K562 (cell line): ENCODE measurements around the gene GPS2. TPM values are rescaled to one million over a fixed set of nuclear protein-coding genes. Genes with fewer than 3 reads are reported as not detected.

Experiments used
- ARID3B ChIP-seq: fragments of 250-450 bp; sonication (Bioruptor Pico); IDR thresholded peaks from 2 replicates; pipeline ENCODE4 v1.4.0; 2020; ENCODE audit warnings: borderline replicate concordance
- BACH1 ChIP-seq: fragments of 200-800 bp; sonication (Bioruptor generic); IDR thresholded peaks from 2 replicates; pipeline ENCODE4 v1.6.1; 2016; ENCODE audit warnings: missing genetic modification characterization, missing compliant biosample characterization
- CREM ChIP-seq: IDR thresholded peaks from 2 replicates; pipeline ENCODE4 v1.6.1; 2014; ENCODE audit warnings: antibody characterized with exemption, low read depth
- ELK3 ChIP-seq: fragments of 450-650 bp; formaldehyde crosslinking; IDR thresholded peaks from 2 replicates; pipeline ENCODE4 v1.4.0; 2020; ENCODE audit warnings: mild to moderate bottlenecking
- FIP1L1 ChIP-seq: fragments of 200-400 bp; formaldehyde crosslinking; IDR thresholded peaks from 2 replicates; pipeline ENCODE4 v1.6.1; 2018; ENCODE audit warnings: mild to moderate bottlenecking, low read depth, low read length; ENCODE audit not compliant: poor library complexity, severe bottlenecking
- FOSL1 ChIP-seq: fragments of 200-800 bp; sonication (Bioruptor generic); conservative IDR thresholded peaks from 2 replicates; pipeline ENCODE4 v1.6.1; 2016; ENCODE audit warnings: missing genetic modification characterization, missing compliant biosample characterization
- GTF2F1 ChIP-seq: IDR thresholded peaks from 2 replicates; pipeline ENCODE4 v1.6.1; 2011; ENCODE audit warnings: low read depth, low read length, improper control_type of control experiment
- IRF1 ChIP-seq: sonication (generic); formaldehyde crosslinking; IDR thresholded peaks from 2 replicates; pipeline ENCODE4 v1.8.0; 2022; ENCODE audit warnings: missing genetic modification reagents, mild to moderate bottlenecking, borderline replicate concordance
- MCM3 ChIP-seq: fragments of 450-650 bp; IDR thresholded peaks from 2 replicates; pipeline ENCODE4 v1.6.1; 2016
- MCM5 ChIP-seq: fragments of 450-650 bp; IDR thresholded peaks from 2 replicates; pipeline ENCODE4 v1.6.1; 2016; ENCODE audit warnings: low read depth
- MECOM ChIP-seq: fragments of 250-450 bp; sonication (Bioruptor Pico); IDR thresholded peaks from 2 replicates; pipeline ENCODE4 v1.8.0; 2022; ENCODE audit warnings: inconsistent platforms
- RFX5 ChIP-seq: IDR thresholded peaks from 2 replicates; pipeline ENCODE4 v1.6.1; 2011; ENCODE audit warnings: low read depth, mild to moderate bottlenecking, improper control_type of control experiment, low read length
- SP1 ChIP-seq: sonication (generic); formaldehyde crosslinking; IDR thresholded peaks from 2 replicates; pipeline ENCODE4 v1.8.1; 2022; ENCODE audit warnings: mild to moderate bottlenecking, missing genetic modification reagents
- TSHZ1 ChIP-seq: fragments of 250-450 bp; sonication (Bioruptor Pico); IDR thresholded peaks from 2 replicates; pipeline ENCODE4 v1.4.0; 2020; ENCODE audit warnings: mild to moderate bottlenecking, moderate library complexity
- ZBTB2 ChIP-seq: fragments of 450-650 bp; IDR thresholded peaks from 2 replicates; pipeline ENCODE4 v1.6.1; 2016; ENCODE audit warnings: antibody characterized with exemption
- ZNF274 ChIP-seq: IDR thresholded peaks from 2 replicates; pipeline ENCODE4 v1.6.1; 2011; ENCODE audit warnings: low read depth, mild to moderate bottlenecking, low read length, moderate library complexity, borderline replicate concordance
- ZNF280A ChIP-seq: fragments of 450-650 bp; IDR thresholded peaks from 2 replicates; pipeline ENCODE4 v1.6.1; 2018; ENCODE audit warnings: mild to moderate bottlenecking, low read depth; ENCODE audit not compliant: partially characterized antibody
- ZNF3 ChIP-seq: fragments of 250-450 bp; sonication (Bioruptor Pico); IDR thresholded peaks from 2 replicates; pipeline ENCODE4 v1.5.0; 2021; ENCODE audit warnings: mild to moderate bottlenecking, moderate library complexity
- polyA plus RNA-seq, 8 experiments: library from polyadenylated mRNA; depleted of rRNA in 4 of 8; stranded (reverse) in 5 of 8; unstranded in 3 of 8; fragments of >200 nt; fragmentation: Nextera tagmentation in 2 of 8; fragmentation: Illumina TruSeq in 1 of 8; extraction: Ambion mirVana in 2 of 8; extraction: Trizol in 1 of 8; gene quantifications; 2 replicates each; pipeline versions ENCODE4 v1.2.1 to v1.2.3, GENCODE V29; 2011 to 2014; ENCODE audit warnings: inconsistent platforms in 1 of 8, missing spikeins in 1 of 8
- total RNA-seq, 7 experiments: library from RNA; depleted of rRNA in 6 of 7; stranded (reverse); fragments of >200 nt in 6 of 7; fragmentation: Illumina TruSeq in 2 of 7; extraction: Trizol in 2 of 7; gene quantifications; 2 replicates each; pipeline versions ENCODE4 v1.2.1 to v1.2.3, GENCODE V29; 2011 to 2021; ENCODE audit warnings: low replicate concordance in 1 of 7

Gene GPS2
- total and polyA plus RNA-seq, 9 of the 15 experiments (the other 6 are each of a cell fraction or from before 2014, with no cell fraction given) = 18.3 to 75.7 (median 37.0) TPM

- no peak for TF ChIP-seq ZNF280A
- TF ChIP-seq MCM3 = no peak
- no peak for TF ChIP-seq RFX5
- no peak for TF ChIP-seq MCM5
- no peak for TF ChIP-seq FIP1L1
- no peak for TF ChIP-seq TSHZ1
- TF ChIP-seq FOSL1 = no peak
- peak; percentile 61 for TF ChIP-seq SP1 (CRISPR knock-in tag)
- TF ChIP-seq IRF1 (CRISPR knock-in tag) = no peak
- TF ChIP-seq ARID3B = no peak
- peak; percentile 99 for TF ChIP-seq ZBTB2
- no peak for TF ChIP-seq ZNF274
- no peak for TF ChIP-seq ZNF3
- peak; percentile 85 for TF ChIP-seq CREM
- TF ChIP-seq GTF2F1 = 0 out of 2 replicates have a peak, but pooled peaks have one; percentile 46
- TF ChIP-seq ELK3 = no peak
- no peak for TF ChIP-seq MECOM (CRISPR knock-in tag)
- TF ChIP-seq BACH1 (tag) = no peak
Measured at GRCh38 chr17:7306911-7307685, 8.1 kb downstream of the GPS2 start, which contains the start of gene EIF5A (continued).
